Measurements from ENCODE around the gene IFT74. TPM values are rescaled to one million over a fixed set of nuclear protein-coding genes. Genes with fewer than 3 reads are reported as not detected.
A peak's percentile ranks its signal among the peaks of the same experiment; 100 is the strongest.

Gene IFT74
- total RNA-seq, 1 donor from 2014 or later, result 16.0 TPM

- Histone ChIP-seq H3K27ac (no peak overlapping the region), H3K36me3 (peaks cover 0 to 6% of the 10 kb centered on the region in 2 donors), H3K4me3 (no peak overlapping the region), H3K4me1 (no peaks in the 10 kb centered on the region), H3K27me3 (no peaks in the 10 kb centered on the region), H3K9me3 (no peaks in the 10 kb centered on the region)
- intact Hi-C loops (cut with DNase I), result no loop called here
- DNase-seq (ENCODE audit: extremely low spot score in 2 of 2), result no peak
- no peak for TF ChIP-seq POLR2AphosphoS5 (IDR thresholded peaks at IDR 0.05; ENCODE audit: insufficient read depth in 1 of 2, low read depth in 1 of 2)
- no peak for TF ChIP-seq POLR2A (IDR thresholded peaks at IDR 0.05)
- no peak for TF ChIP-seq CTCF (IDR thresholded peaks at IDR 0.05)
Observed at GRCh38 chr9:27029186-27029585, 73.0 kb downstream of the IFT74 start.

GRCh38 chr9:27033815-27034403, 77.7 kb downstream of the IFT74 start:
- H3K36me3 ChIP-seq, result no peaks in the 10 kb centered on the region
- no peak for TF ChIP-seq POLR2AphosphoS5 (IDR thresholded peaks at IDR 0.05; ENCODE audit: insufficient read depth in 1 of 2, low read depth in 1 of 2)
- peak; percentile 54 to 70 (median 54) for TF ChIP-seq CTCF (IDR thresholded peaks at IDR 0.05)
- intact Hi-C loops (cut with DNase I), result no loop called here
- no peaks in the 10 kb centered on the region for H3K9me3 ChIP-seq
- H3K4me3 ChIP-seq, result no peak overlapping the region
- no peaks in the 10 kb centered on the region for H3K27me3 ChIP-seq
- H3K4me1 ChIP-seq, result no peaks in the 10 kb centered on the region
- no peak overlapping the region for H3K27ac ChIP-seq
- DNase-seq (ENCODE audit: extremely low spot score in 2 of 2), result no peak

- no peaks in the 10 kb centered on the region for H3K4me1 ChIP-seq
- no peaks in the 10 kb centered on the region for H3K36me3 ChIP-seq
- no peaks in the 10 kb centered on the region for H3K27me3 ChIP-seq
- TF ChIP-seq CTCF (IDR thresholded peaks at IDR 0.05) (no peak), POLR2A (IDR thresholded peaks at IDR 0.05) (no peak), POLR2AphosphoS5 (IDR thresholded peaks at IDR 0.05; ENCODE audit: insufficient read depth in 1 of 2, low read depth in 1 of 2) (no peak)
- H3K27ac ChIP-seq, result no peak overlapping the region
- H3K4me3 ChIP-seq, result no peak overlapping the region
- no peak for DNase-seq (ENCODE audit: extremely low spot score in 2 of 2)
- H3K9me3 ChIP-seq, result no peaks in the 10 kb centered on the region
- intact Hi-C loops (cut with DNase I), result no loop called here
Observed at GRCh38 chr9:27037499-27037898, 81.3 kb downstream of the IFT74 start.

- no peak for TF ChIP-seq CTCF (IDR thresholded peaks at IDR 0.05)
- TF ChIP-seq POLR2A (IDR thresholded peaks at IDR 0.05), result no peak
- TF ChIP-seq POLR2AphosphoS5 (IDR thresholded peaks at IDR 0.05; ENCODE audit: insufficient read depth in 1 of 2, low read depth in 1 of 2), result no peak
- no peaks in the 10 kb centered on the region for H3K36me3 ChIP-seq
- no peaks in the 10 kb centered on the region for H3K9me3 ChIP-seq
- H3K27me3 ChIP-seq, result no peaks in the 10 kb centered on the region
- no peak for DNase-seq (ENCODE audit: extremely low spot score in 2 of 2)
- no peaks in the 10 kb centered on the region for H3K4me1 ChIP-seq
- intact Hi-C loops (cut with DNase I), result no loop called here
- no peak overlapping the region for H3K4me3 ChIP-seq
- H3K27ac ChIP-seq, result no peak overlapping the region
Observed at GRCh38 chr9:27041746-27042145, 85.5 kb downstream of the IFT74 start.

GRCh38 chr9:27042476-27042875, 86.3 kb downstream of the IFT74 start:
- Histone ChIP-seq H3K4me3 (no peak overlapping the region), H3K27me3 (no peaks in the 10 kb centered on the region), H3K36me3 (no peaks in the 10 kb centered on the region), H3K9me3 (no peaks in the 10 kb centered on the region), H3K27ac (no peak overlapping the region), H3K4me1 (no peaks in the 10 kb centered on the region)
- TF ChIP-seq POLR2AphosphoS5 (IDR thresholded peaks at IDR 0.05; ENCODE audit: insufficient read depth in 1 of 2, low read depth in 1 of 2), result no peak
- no peak for TF ChIP-seq CTCF (IDR thresholded peaks at IDR 0.05)
- TF ChIP-seq POLR2A (IDR thresholded peaks at IDR 0.05), result no peak
- no peak for DNase-seq (ENCODE audit: extremely low spot score in 2 of 2)
- intact Hi-C loops (cut with DNase I), result no loop called here

Data from vagina (tissue), 2 donors.